CD4-positive, alpha-beta T cell treated with Interleukin-6 for 4 hours (primary cell): ENCODE measurements around the gene HDAC11.
A peak's percentile ranks its signal among the peaks of the same experiment; 100 is the strongest.
"Not testable (repeated sequence)": the region's sequence is repeated elsewhere in the genome, so short reads cannot be mapped to it uniquely, and the experiment has no call there.

Experiments used
- DNase-seq: peaks from one replicate; pipeline ENCODE4 v3.0.0-alpha.2; 2020; ENCODE audit warnings: mixed read lengths

Gene HDAC11, protein sequence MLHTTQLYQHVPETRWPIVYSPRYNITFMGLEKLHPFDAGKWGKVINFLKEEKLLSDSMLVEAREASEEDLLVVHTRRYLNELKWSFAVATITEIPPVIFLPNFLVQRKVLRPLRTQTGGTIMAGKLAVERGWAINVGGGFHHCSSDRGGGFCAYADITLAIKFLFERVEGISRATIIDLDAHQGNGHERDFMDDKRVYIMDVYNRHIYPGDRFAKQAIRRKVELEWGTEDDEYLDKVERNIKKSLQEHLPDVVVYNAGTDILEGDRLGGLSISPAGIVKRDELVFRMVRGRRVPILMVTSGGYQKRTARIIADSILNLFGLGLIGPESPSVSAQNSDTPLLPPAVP

DNA sequence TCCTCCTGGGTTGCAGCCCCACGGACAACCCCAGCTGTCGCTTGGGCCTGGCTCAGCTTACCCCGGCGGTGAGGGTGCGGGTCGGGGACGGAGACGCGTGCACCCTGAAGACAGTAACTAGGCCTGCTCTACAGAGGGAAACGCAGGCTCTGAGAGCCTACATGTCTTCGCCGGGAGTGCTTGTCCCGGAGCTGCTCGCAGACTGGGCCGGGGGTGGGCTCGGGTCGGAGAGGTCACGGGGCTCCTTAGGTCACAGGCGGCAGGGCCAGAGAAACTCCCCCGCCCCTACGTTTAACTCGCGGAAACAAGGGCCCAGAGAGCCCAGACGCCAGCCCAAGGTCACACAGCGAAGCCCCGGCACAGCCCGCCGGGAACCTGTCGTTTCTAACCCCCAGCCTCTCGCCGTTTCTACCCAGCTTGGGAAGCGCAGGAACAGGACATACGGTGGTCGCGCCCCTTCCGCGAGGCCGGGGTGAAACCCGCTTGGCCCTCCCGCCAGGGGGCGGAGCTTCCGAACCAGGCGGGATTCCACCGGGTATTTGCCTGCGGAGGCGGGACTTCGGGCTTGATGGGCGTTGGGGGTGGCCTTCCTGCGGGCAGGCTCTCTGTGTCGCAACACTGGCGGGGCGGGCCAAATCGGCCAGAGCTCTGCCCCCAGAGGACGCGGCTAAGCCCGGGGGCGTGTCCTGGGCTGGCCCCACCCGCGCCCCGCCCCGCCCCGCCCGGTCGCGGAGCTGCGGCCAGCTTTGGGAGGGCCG lies at the start of gene HDAC11:
Gene HDAC11, plus strand, starts transcription at position 725 of the 758 bp plus-strand sequence. CDS start 42 bp downstream, outside the sequence.
- peak; percentile 99 for DNase-seq

DNA sequence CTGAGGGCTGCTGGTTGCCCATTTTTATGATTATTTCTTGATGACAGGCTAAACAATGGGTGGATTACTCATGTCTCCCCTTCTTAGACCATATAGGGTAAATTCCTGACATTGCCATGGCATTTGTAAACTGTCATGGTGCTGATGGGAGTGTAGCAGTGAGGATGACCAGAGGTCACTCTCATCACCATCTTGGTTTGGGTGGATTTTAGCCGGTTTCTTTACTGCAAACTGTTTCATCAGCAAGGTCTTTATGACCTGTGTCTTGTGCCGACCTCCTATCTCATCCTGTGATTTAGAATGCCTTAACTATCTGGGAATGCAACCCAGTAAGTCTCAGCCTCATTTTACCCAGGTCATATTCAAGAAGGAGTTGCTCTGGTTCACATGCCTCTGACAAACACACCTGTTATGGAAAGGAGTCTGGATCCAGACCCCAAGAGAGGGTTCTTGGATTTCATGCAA lies 49.7 kb upstream of the HDAC11 start:
- DNase-seq: not testable (repeated sequence)

DNA sequence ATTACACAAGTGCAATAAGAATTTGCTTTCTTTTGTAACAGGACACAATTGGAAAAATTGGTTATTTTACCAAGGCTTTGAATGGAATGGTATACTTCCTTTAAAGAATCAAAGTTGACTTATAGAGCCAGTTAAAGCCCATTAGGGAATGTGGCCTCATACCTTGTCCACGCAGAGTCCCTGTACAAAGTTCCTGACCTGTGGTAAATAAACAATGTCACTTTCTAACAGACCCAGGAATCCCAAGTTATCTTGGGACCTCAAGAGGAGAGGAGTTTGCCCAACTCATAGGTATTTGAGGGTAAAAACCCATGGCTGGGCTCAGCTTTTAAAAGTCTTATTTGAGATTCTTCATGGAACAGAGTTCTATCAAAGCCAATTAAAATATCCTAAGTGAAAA lies 48.0 kb upstream of the HDAC11 start:
- DNase-seq: no peak

DNA sequence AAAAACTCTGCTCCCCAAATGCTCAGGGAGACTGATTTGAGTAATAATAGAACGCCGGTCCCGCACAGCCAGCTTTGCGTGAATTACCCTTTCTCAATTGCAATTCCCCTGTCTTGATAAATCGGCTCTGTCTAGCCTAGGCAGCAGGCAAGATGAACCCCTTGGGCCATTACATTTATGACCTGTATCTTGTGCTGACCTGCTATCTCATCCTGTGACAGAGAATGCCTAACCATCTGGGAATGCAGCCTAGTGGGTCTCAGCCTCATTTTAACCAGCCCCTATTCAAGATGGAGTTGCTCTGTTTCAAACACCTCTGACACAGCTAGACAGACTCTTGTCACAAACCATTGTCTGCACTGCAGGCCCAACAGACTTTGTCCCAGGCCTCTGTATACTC lies 46.2 kb upstream of the HDAC11 start:
- no peak for DNase-seq

DNA sequence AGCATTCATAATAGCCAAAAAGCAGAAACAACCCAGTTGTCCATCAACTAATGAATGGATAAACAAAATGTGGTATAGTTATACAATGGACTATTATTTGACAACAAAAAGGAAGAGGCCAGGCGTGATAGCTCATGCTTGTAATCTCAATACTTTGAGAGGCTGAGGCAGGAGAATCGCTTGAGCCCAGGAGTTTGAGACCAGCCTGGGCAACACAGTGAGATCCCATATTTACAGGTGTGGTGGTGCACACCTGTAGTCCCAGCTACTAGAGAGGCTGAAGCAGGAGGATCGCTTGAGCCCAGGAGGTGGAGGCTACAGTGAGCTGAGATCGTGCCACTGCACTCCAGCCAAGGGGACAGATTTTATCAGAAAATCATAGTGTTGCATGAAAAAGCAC lies 43.9 kb upstream of the HDAC11 start:
- not testable (repeated sequence) for DNase-seq

DNA sequence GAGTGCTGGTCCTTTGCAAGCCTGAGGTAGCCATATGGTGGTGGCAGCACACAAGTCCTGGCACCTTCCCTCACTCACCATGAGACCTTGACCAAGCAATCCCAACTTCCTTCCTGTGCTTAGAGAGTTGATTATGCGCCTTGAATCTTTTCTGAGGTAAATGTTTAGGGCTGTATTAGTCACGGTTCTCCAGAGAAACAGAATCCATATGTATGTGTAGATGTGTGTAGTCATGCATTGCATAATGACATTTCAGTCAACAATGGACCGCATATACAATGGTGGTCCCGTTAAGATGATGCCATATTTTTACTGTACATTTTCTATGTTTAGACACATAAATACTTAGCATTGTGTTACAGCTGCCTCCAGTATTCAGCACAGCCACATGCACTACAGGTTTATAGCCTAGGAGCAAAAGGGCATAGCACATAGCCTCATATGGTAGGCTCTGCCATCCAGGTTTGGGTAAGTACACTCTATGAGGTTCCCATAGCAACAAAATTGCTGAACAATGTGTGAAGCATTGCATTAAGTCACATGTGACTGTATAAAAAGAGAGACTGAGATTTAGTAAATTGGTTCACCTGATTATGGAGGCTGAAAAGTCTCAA lies 39.8 kb upstream of the HDAC11 start:
- DNase-seq: no peak

DNA sequence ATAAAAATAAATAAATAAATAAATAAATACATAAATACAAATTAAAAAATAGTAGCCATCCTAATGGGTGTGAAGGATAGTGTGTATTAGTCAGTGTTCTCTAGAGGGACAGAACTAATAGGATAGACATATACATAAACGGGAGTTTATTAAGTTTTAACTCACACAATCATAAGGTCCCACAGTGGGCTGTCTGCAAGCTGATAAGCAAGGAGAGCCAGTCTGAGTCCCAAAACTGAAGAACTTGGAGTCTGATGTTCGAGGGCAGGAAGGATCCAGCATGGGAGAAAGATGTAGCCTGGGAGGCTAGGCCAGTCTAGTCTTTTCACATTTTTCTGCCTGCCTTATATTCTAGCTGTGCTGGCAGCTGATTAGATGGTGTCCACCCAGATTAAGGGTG lies 37.2 kb upstream of the HDAC11 start:
- DNase-seq: not testable (repeated sequence)

DNA sequence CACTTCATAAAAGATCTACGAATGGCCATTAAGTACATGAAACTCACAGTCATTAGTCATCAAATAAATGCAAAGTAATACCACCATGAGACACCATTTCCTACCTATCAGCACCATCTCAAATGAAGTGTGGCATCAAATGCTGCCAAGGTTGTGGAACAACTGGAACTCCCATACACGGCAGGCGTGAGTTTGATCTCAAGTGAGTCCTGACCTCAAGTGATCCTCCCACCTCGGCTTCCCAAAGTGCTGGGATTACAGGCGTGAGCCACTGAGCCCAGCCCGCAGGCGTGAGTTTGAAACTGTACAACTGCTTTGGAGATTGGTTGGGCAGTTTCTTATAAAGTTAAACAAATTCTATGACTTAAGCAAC lies 28.8 kb upstream of the HDAC11 start:
- peak; percentile 34 for DNase-seq

DNA sequence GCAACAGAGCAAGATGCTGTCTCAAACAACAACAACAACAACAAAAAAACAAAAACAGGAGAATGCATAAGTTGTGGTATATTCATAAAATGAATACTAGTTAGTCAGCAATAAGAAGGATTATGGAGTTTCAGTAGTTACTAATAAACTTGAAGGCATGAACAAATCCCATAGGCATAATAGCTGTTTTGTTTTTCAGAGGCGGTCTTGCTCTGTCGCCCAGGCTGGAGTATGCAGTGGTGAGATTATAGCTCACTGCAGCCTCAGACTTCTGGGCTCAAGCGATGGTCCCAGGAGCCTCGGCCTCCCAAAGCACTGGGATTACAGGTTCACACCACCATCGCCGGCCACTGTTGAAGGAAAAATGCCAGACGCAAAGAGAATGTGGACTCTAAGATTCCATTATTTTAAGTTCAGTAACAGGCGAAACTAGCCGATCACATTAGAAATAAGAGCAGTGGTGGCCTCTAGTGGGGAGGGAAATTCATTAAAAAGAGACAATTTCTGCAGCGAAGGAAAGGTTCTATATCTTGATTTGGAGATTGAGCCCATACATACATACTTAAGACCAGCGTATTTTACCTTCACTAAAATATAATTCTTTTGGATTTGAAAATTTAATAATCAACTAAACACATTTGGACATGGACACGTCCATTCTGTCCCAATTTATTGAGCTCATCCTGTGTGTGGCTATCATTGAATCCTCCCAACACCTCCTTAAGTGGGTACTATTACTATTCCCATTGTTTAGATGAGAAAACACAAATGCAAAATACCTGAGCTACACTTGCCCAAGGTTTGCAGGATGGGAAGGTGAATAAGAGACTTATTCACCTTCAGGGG lies 27.4 kb upstream of the HDAC11 start:
- peak; percentile 61 for DNase-seq

DNA sequence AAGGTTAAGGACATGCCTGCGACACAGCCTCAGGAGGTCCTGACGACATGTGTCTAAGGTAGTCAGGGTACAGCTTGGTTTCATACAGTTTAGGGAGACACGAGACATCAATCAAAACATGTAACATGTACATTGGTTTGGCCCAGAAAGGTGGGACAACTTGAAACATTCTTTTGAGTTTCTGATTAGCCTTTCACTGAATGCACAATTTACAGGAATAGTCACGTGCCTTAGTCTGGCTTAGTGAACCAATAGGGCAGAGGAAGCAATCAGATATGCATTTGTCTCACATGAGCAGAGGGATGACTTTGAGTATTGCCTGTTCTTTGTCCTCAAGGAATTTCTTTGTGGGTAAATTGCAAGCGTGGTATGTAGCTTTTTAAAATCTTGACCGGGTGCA lies 24.5 kb upstream of the HDAC11 start:
- DNase-seq: no peak

DNA sequence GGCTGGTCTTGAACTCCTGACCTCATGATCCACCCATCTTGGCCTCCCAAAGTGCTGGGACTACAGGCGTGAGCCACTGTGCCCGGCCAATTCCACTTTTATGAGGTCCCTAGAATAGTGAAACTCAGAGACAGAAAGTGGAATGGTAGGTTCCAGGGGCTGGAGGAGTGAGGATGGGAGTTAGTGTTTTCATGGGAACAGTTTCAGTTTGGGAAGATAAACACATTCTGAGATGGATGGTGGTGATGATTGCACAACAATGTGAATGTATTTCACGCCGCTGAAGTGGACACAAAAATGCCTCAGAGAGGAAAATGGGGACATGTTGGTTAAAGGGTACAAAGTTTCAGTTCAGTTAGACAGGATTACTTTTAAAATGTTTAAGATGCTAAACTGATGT lies 22.5 kb upstream of the HDAC11 start:
- no peak for DNase-seq

DNA sequence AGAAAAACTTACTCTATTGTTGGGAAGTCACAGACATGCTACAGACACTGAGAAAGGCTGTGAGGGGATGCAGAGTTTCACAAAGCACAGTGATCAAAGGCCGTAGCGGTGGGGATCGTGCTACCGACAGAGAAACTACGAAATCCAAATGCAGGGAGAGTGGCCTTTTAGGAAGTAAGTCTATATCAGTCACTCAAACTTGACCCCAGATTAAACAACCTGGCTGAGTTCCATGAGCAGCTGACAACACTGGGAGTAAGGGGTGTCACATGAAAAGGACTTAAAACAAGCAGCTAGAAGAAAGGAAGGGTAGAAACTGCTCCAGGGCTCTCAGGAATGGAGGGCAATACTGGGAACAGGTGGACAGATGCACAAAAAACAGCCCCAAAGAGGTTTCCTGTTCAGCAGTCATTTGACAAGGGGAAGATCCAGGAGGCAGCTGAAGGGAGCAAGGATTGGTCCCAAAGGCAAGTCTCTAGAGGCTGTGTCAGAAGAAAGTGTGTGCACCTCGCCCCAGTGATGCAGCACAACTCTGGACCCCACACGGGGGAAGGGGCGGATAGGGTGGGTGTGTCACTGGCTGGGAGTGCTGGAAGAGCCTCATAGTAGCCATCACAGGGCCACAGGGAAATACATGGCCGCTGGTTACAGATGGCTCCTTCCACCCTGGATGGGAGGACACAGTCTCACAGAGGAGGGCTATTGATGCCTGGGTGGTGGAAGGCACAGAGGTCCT lies 20.3 kb upstream of the HDAC11 start:
- no peak for DNase-seq

DNA sequence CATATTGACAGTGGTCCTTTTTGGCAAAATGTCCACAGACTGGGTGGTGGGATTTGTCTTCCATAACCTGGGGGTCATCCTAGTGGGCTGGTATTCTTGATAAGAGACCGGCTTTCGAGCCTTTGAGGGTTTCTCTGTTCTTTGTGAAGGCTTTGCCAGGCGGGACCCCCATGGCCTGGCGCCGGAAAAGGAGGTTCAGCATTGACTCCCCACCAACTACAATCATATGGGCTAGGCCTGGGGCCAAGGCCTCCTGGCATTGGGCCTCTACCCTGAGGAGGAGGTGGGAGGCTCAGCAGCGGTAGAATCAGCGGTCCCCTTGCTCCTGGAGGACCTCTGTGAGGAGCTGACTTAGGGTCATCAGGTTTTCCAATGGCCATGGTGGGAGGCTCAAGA lies 19.8 kb upstream of the HDAC11 start:
- DNase-seq: no peak

DNA sequence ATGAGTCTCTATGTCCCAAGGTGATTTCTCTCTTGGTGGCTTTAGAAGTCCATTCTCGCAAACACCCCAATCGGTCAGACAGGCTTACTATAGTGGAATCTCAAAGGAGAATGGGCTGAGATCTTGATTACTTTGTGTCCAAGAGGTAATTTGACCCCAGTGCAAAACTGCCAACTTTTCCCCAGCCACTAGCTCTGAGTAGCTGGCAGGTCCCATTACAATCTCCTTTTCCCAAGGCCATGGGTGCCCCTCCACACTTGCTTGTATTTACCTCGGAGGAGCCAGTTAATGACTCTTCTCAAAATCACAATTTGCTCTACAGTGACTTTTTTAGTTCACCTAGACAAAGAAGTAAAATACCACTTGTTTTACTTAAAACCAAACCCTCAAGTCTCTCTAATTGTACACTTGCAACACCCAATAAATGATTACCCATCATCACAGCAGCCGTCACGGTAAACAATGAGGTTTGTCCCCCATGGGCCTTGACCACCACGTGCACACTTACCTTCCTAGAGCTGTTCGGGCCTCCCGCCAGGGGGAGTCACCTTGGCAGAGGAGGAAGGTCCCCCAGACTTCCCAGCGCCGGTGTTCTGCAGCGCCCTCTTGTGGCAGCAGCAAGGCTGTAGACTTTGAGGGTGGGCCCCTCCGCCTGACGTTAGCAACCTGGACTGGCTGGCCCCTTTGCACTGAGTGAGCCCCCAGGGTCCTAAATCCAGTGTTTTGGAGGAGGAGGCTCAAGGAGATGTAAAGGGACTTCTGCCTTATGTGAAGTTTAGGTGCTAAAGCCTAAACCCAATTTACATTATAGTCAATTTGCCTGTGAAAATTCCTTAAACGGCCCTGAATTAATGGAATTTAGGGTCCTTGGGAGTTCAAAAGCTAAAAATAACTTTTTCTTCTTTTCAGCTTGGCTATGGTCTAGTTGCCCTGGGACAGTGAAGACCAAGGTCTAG lies 18.7 kb upstream of the HDAC11 start:
- DNase-seq: peak; percentile 84

DNA sequence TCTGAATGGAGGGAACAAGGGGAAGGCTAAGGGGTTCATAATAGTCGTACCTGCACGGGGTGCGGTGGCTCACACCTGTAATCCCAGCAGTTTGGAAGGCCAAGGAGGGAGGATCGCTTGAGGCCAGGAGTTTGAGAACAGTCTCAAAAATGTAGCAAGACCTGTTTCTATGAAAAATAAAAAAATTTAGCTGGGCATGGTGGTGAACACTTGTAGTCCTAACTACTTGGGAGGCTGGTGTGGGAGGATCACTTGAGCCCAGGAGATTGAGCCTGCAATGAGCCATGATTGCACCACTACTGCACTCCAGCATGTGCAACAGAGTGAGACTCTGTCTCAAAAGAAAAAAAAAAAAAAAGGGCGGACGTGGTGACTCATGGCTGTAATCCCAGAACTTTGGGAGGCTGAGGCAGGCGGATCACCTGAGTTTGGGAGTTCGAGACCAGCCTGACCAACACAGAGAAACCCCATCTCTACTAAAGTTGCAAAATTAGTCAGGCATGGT lies 17.9 kb upstream of the HDAC11 start:
- DNase-seq: no peak

DNA sequence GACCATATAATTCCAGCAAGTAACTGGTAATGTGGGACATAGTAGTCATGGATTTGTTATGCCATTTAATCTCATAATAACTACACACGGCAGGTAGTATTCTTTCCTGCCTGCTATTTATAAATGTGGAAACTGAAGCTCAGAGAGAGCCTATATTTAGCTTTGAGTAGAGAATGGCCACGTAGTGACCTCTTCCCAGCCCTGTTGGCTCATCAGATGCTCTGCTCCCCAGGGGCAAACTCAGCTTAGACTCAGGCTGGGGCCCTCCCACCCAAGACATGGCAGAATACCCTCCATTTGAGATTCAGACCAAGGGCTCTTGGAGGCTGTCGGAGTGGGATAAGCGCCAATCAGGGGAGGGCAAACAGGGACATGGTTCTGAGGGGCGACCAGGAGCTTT lies 17.3 kb upstream of the HDAC11 start:
- no peak for DNase-seq

DNA sequence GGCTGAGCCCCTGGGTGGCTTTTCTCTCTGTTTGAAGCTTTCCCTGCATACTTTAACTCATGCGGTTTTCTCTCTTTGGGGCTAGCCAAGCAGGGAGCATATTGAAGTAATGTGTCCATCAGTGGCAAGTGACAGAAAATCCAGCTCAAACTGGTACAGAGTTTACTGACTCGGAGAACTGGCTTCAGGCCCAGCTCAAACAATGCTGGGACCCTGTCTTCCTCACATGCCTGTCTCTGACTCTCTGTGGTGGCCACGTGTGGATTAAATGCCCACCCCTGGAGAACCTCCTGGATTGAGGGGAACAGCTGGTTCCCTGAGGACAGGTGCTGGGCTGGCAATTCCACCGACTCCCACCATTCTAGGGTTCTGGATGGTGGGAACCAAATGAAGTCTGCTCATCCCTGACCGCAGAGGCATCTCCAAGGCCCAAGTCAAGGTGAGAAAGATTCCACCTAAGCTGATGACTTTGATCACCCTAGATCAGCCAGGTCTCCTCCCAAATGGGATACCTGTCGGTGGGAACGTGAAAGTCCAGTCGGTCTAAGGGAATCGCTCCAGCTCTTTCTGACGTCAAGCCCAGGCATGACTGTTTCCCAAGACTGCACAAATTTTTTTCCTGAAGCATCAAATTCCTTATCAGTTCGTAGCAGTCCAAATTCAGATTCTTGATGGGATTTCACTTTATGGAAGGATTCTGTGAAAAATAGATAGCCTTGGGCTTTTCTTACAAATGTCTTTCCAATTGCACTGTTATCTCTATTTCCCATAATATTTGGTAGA lies 16.3 kb upstream of the HDAC11 start:
- DNase-seq: no peak

DNA sequence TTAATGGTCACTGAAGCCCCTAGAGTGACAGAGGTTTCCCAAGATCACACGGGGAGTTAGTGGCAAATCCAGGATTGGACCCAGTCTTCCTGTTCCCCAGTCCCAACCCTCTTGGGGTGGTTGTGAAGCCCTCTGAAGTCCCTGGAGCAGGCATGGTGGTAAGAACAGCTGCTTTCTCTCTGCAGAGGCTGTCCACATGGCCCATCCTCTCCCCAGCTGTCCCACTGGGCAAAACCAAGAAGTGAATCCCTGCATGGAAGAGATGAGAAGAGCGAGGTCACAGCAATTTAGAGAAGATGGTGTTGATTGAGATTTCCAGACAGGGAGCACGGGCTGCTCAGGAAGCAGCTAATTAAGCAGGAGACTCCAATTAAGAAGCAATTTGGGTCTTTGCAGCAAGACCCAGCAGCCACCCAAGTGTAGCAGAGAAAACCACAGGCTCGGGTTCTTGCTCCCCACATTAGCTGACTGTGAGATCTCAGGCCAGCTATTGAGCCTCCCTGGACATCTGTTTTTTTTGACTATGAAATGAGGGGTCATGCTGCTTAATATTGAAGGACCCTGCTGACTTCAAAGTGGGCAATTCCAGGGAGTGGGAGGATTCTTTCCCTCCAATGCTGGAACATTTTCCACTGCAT lies 14.8 kb upstream of the HDAC11 start:
- DNase-seq: no peak

DNA sequence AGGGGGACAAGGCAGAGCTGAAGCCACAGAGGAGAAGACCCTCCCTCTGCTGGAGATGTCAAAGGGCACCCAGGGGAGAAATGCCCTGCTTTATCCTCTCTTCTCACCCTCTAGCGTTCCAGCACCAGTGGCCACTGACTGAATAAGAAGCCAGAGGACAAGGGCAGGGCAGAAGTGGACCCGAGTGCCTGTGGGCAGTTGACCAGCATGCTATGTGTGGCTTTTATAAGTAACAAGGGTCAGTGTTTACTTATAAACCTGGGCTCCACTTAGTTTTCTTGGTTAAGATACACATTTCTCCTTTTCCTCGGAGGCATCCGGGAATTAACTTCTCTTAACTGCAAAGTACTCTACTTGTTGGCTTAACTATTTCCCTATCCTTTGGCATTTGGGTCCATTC lies 13.3 kb upstream of the HDAC11 start:
- DNase-seq: no peak
